Fibroblast of lung (primary cell): ENCODE results near the gene MAPK8IP1. TPM values are rescaled to one million over a fixed set of nuclear protein-coding genes. Genes with fewer than 3 reads are reported as not detected.

Source experiments
- DNase-seq, 2 donors: peaks; one replicate each; pipeline versions ENCODE4 v3.0.0 to v3.0.0-alpha.2; 2010; ENCODE audit warnings: low read depth in 2 of 2
- H2AFZ ChIP-seq: 2 replicates; pipeline ENCODE4 v1.5.1; 2012; ENCODE audit warnings: low read length, control low read depth, inconsistent platforms
- H3K27ac ChIP-seq: 2 replicates; pipeline ENCODE4 v1.5.1; 2011; ENCODE audit warnings: low read length, control low read depth; ENCODE audit not compliant: insufficient read depth
- H3K27me3 ChIP-seq: 2 replicates; pipeline ENCODE4 v1.5.1; 2011; ENCODE audit warnings: mild to moderate bottlenecking, low read length; ENCODE audit not compliant: control insufficient read depth, insufficient read depth
- H3K36me3 ChIP-seq: 2 replicates; pipeline ENCODE4 v1.5.1; 2011; ENCODE audit warnings: low read length; ENCODE audit not compliant: control insufficient read depth, insufficient read depth
- H3K4me1 ChIP-seq: 2 replicates; pipeline ENCODE4 v1.5.1; 2011; ENCODE audit warnings: low read length; ENCODE audit not compliant: control insufficient read depth, insufficient read depth; ENCODE audit errors: extremely low read depth
- H3K4me2 ChIP-seq: 2 replicates; pipeline ENCODE4 v1.5.1; 2011; ENCODE audit warnings: low read length, control low read depth; ENCODE audit not compliant: insufficient read depth; ENCODE audit errors: extremely low read depth
- H3K4me3 ChIP-seq, 4 experiments: fragments of 200-600 bp in 1 of 4; sonication (generic) in 1 of 4; replicated peaks in 1 of 4; 2 replicates each; pipeline ENCODE4 v1.5.1; 2011 to 2016; ENCODE audit warnings: low read length in 4 of 4, low read depth in 3 of 4, mild to moderate bottlenecking in 3 of 4, control low read depth in 2 of 4, inconsistent platforms in 1 of 4, mixed read lengths in 1 of 4; ENCODE audit not compliant: insufficient read depth in 1 of 4; ENCODE audit errors: control extremely low read depth in 1 of 4
- H3K79me2 ChIP-seq: 2 replicates; pipeline ENCODE4 v1.5.1; 2012; ENCODE audit warnings: mild to moderate bottlenecking, low read length, inconsistent platforms; ENCODE audit not compliant: control insufficient read depth, insufficient read depth
- H3K9ac ChIP-seq: 2 replicates; pipeline ENCODE4 v1.5.1; 2011; ENCODE audit warnings: mild to moderate bottlenecking, low read length, control low read depth; ENCODE audit not compliant: insufficient read depth
- H3K9me3 ChIP-seq: 2 replicates; pipeline ENCODE4 v1.5.1; 2012; ENCODE audit warnings: low read depth, low read length; ENCODE audit not compliant: control insufficient read depth, insufficient read depth
- H4K20me1 ChIP-seq: 2 replicates; pipeline ENCODE4 v1.5.1; 2011; ENCODE audit warnings: low read length; ENCODE audit not compliant: control insufficient read depth, insufficient read depth; ENCODE audit errors: extremely low read depth
- CTCF ChIP-seq, 2 donors: IDR thresholded peaks in 1 of 2; conservative IDR thresholded peaks in 1 of 2; 1 replicate in 1 of 2; 2 replicates in 1 of 2; pipeline ENCODE4 v1.5.1; 2011 to 2012; ENCODE audit warnings: low read length in 2 of 2, control low read depth in 1 of 2, inconsistent platforms in 1 of 2, low read depth in 1 of 2, mild to moderate bottlenecking in 1 of 2
- EZH2 ChIP-seq: IDR thresholded peaks from 2 replicates; pipeline ENCODE4 v1.5.1; 2012; ENCODE audit warnings: low read length, control low read depth, mild to moderate bottlenecking; ENCODE audit errors: missing control alignments
- polyA plus RNA-seq, 2 donors: library from polyadenylated mRNA; depleted of rRNA in 1 of 2; stranded (reverse) in 1 of 2; unstranded in 1 of 2; fragments of >200 nt; gene quantifications; 2 replicates each; pipeline ENCODE4 v1.2.1, GENCODE V29; 2011 to 2012; ENCODE audit warnings: missing spikeins in 1 of 2
- total RNA-seq: library from RNA; depleted of rRNA; stranded (reverse); fragments of >200 nt; gene quantifications from 2 replicates; pipeline ENCODE4 v1.2.1, GENCODE V29; 2014

Gene MAPK8IP1
- total and polyA plus RNA-seq, 2 donors (not counting 1 experiment from before 2014, with no cell fraction given) = 3.8 to 6.6 TPM

- DNase-seq = no peak
Measured at GRCh38 chr11:45896422-45896984, 11.1 kb downstream of the MAPK8IP1 start.

GRCh38 chr11:45897556-45897955 is 12.1 kb downstream of the MAPK8IP1 start:
- Histone ChIP-seq H3K36me3 (no peaks in the 10 kb centered on the region), H3K4me3 (no peak overlapping the region), H4K20me1 (no peaks in the 10 kb centered on the region), H3K4me1 (peaks cover 3% of the 10 kb centered on the region), H2AFZ (no peak overlapping the region), H3K79me2 (no peaks in the 10 kb centered on the region), H3K27me3 (peaks cover 20% of the 10 kb centered on the region), H3K4me2 (no peak overlapping the region), H3K9me3 (no peaks in the 10 kb centered on the region), H3K9ac (no peak overlapping the region), H3K27ac (no peak overlapping the region)
- DNase-seq = no peak
- TF ChIP-seq EZH2 (no peak), CTCF (conservative IDR thresholded peaks at IDR 0.05 in 1 of 2, IDR thresholded peaks at IDR 0.05 in 1 of 2; ENCODE audit: low read depth in 1 of 2, low read length in 2 of 2) (no peak)

More at GRCh38 chr11:45896422-45896984, 11.1 kb downstream of the MAPK8IP1 start:
- peaks cover 23% of the 10 kb centered on the region for H3K27me3 ChIP-seq
- H3K4me3 ChIP-seq = no peak overlapping the region
- H3K9me3 ChIP-seq = no peaks in the 10 kb centered on the region
- H3K79me2 ChIP-seq = no peaks in the 10 kb centered on the region
- H4K20me1 ChIP-seq = no peaks in the 10 kb centered on the region
- H3K27ac ChIP-seq = no peak overlapping the region
- H3K9ac ChIP-seq = no peak overlapping the region
- H3K4me1 ChIP-seq = peaks cover 3% of the 10 kb centered on the region
- H3K36me3 ChIP-seq = no peaks in the 10 kb centered on the region
- no peak overlapping the region for H3K4me2 ChIP-seq
- H2AFZ ChIP-seq = no peak overlapping the region
- TF ChIP-seq CTCF (conservative IDR thresholded peaks at IDR 0.05 in 1 of 2, IDR thresholded peaks at IDR 0.05 in 1 of 2; ENCODE audit: low read depth in 1 of 2, low read length in 2 of 2) (no peak), EZH2 (no peak)

- H2AFZ ChIP-seq = no peak overlapping the region
- H3K4me2 ChIP-seq = peak overlapping the region; percentile 17
- H3K9ac ChIP-seq = no peak overlapping the region
- H3K4me3 ChIP-seq = peak overlapping the region in 2 of 4 experiments; percentile 53 to 69
- H3K27me3 ChIP-seq = peaks cover 14% of the 10 kb centered on the region
- peaks cover 3% of the 10 kb centered on the region for H3K4me1 ChIP-seq
- H3K36me3 ChIP-seq = peaks cover 3% of the 10 kb centered on the region
- H3K9me3 ChIP-seq = no peaks in the 10 kb centered on the region
- DNase-seq = no peak
- H3K27ac ChIP-seq = peak overlapping the region; percentile 84
- no peaks in the 10 kb centered on the region for H3K79me2 ChIP-seq
- TF ChIP-seq EZH2 = no peak
- TF ChIP-seq CTCF (conservative IDR thresholded peaks at IDR 0.05 in 1 of 2, IDR thresholded peaks at IDR 0.05 in 1 of 2; ENCODE audit: low read depth in 1 of 2, low read length in 2 of 2) = no peak
- no peaks in the 10 kb centered on the region for H4K20me1 ChIP-seq
Measured at GRCh38 chr11:45899086-45899447, 13.6 kb downstream of the MAPK8IP1 start.
